NCI-H2196 (cell line): ENCODE data around the gene RSPO4.
"Not testable (repeated sequence)": the region's sequence is repeated elsewhere in the genome, so short reads cannot be mapped to it uniquely, and the experiment has no call there.

Experiments
- DNase-seq: peaks from one replicate; lab custom pipeline; 2025; ENCODE audit not compliant: unreplicated experiment; lab: John Stamatoyannopoulos, UW

The RSPO4 gene

GRCh38 chr20:1001911-1002681 lies at the start of gene RSPO4:
RSPO4 (minus strand) TSS chr20:1002311; CDS start chr20:1002164, 147 bp downstream.
- DNase-seq, result no peak

DNA sequence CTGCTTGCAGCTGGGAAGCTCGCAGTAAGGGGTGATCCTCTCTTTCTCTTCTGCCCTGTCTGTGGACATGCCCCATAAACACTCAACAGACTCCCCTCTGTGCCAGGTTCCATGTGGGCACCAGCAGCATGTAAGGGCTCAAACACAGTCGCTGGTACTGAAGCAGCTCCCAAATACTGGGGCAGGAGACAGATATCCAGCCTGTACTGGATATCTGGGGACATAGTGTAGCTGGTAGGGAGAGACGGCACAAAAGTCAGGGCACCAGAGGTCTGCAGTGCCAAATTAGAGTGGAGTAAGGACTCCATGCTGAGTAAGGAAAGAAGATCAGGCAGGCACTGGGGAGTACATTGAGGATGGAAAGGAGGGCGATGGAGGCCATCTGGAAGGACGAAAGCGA lies 48.3 kb upstream of the RSPO4 start:
- no peak for DNase-seq

DNA sequence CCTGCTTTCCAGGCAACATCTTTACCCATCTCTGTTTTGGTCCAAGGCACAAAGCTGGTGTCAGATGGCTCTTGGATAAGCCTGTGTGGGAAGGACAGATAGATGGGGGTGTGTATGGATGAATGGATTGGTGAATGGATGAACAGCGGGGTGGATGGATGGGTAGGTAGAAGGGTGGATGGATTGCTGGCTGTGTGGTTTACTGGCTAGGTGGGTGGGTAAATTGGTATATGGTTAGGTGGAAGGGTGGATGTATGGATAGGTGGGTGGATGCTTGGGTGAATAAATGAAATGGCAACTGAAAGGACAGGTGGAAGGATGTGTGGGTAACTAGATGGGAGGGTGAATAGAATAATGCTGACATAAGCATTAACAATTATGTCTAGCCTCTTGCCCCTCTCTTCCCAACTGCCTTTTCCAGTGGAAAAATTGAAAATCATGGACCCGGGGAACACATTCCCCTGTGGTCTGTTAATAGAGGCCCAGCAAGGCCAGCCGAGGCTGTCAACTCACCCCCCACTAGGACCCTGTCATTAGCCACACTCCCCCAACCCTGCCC lies 43.8 kb upstream of the RSPO4 start:
- no peak for DNase-seq

- DNase-seq, result no peak
Observed at GRCh38 chr20:1041845-1042390, 39.8 kb upstream of the RSPO4 start.

DNA sequence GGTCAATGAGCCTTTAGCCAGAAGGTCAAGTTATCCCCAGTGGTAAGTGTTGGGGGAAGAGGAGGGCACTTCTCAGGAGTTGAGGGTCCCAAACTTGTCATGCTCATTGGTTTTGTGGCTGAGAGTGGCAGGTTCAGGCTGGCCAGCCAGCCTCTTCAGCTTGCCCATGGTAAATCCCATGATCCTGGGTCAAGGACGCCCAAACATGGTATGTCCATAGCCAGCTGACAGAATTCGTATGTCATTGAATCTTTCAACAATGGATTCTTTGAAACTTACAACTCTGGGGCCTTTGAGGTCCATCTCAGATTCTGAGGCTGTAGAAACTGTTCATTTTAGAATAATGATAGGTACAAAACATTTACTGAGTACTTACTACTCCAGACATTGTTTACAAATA lies 36.1 kb upstream of the RSPO4 start:
- DNase-seq, result no peak

DNA sequence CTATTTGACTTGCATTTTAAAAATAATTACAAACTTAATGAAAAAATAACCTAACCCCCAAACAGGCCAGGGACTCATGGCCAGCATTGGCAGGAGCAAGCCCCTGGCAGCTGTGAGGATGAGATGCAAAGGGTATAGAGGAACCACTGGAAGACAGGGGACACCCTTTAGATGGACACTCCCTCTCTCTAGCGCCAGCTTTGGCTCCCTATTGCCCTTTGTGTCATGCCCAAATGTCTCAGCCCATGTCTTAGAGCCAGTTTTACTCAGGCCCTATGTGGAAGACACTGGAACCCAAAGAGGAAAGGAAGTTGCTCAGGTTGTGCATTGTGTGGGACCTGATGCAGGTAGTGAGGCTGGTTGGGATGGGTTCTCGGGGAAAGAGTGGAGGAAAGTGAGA lies 34.9 kb upstream of the RSPO4 start:
- no peak for DNase-seq

GRCh38 chr20:1035466-1035865 lies 33.4 kb upstream of the RSPO4 start:
- DNase-seq, result no peak

DNA sequence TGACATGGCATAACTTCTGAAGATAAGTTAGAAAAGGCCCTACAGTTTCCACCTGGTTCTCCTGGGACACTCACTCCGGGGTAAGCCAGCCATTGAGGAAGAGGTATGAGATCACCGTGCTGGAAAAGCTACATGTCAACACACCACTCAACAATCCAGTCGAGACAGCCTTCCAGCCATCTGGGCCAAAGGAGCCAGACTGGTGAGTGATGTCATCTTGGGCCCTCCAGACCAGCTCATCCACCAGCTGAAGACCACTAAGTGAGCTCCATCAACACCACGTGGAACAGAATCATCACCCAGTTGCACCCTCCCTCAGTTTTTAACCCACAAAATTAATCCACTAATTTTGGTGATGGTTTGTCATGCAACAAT lies 32.3 kb upstream of the RSPO4 start:
- DNase-seq, result no peak

GRCh38 chr20:1033751-1034414 lies 31.8 kb upstream of the RSPO4 start:
- no peak for DNase-seq

GRCh38 chr20:1029980-1030379 lies 27.9 kb upstream of the RSPO4 start:
- DNase-seq, result no peak

- not testable (repeated sequence) for DNase-seq
Observed at GRCh38 chr20:1026214-1026613, 24.1 kb upstream of the RSPO4 start.

GRCh38 chr20:1022871-1023270 lies 20.8 kb upstream of the RSPO4 start:
- DNase-seq, result no peak

GRCh38 chr20:1020614-1021013 lies 18.5 kb upstream of the RSPO4 start:
- no peak for DNase-seq

- DNase-seq, result no peak
Observed at GRCh38 chr20:1019344-1019743, 17.2 kb upstream of the RSPO4 start.

DNA sequence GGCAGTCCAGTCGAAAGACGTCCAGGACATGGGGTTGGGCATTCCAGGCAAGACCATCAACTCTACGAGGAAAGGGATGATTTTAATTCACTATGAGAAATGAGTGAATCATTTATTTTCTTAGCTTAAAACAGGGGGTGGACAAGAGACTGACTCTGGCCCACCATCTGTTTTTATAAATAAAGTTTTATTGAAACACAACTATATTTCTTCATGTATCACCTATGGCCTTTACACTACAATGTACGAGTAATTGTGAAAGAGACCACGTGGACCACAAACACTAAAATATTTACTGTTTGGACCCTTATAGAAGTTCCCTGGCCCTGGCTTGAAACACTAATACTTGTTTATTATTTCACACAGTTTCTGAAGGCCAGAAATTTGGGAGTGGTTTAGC lies 15.6 kb upstream of the RSPO4 start:
- no peak for DNase-seq

DNA sequence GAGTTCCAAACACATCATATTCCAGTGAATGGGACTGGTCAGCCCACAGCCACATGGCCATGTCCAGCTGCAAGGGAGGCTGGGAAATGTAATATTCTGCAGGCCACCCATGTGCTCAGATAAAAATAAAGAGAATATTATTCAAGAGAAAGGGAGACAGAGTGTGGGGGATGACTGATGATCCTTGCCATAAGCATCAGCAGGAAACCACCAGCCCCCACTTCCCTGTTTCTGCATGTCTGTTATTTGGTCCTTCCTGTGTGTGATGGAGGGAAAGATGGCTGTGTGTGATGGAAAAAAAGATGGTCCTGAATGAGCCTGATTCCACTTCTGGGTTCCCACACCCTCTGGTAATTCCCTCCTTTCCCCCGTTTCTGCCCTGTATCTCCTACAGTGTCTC lies 13.1 kb upstream of the RSPO4 start:
- no peak for DNase-seq

DNA sequence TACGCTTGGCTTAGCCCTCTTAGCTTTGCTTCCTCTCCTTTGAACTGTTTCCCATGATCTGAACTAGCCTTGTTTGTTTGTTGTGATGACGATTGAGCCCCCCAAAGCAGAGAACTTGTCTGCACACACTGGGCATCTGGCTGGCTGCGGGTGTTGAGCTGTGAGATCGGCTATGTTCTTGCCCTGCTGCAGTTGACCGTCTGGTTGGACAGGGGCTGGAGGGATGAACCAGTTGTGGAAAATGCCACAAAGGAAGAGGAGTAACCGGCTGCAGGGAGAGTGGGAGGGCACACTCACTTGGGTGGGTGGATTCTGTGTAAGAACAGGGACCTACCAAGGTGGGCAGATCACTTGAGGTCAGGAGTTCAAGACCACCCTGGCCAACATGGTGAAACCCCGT lies 12.4 kb upstream of the RSPO4 start:
- DNase-seq, result no peak

DNA sequence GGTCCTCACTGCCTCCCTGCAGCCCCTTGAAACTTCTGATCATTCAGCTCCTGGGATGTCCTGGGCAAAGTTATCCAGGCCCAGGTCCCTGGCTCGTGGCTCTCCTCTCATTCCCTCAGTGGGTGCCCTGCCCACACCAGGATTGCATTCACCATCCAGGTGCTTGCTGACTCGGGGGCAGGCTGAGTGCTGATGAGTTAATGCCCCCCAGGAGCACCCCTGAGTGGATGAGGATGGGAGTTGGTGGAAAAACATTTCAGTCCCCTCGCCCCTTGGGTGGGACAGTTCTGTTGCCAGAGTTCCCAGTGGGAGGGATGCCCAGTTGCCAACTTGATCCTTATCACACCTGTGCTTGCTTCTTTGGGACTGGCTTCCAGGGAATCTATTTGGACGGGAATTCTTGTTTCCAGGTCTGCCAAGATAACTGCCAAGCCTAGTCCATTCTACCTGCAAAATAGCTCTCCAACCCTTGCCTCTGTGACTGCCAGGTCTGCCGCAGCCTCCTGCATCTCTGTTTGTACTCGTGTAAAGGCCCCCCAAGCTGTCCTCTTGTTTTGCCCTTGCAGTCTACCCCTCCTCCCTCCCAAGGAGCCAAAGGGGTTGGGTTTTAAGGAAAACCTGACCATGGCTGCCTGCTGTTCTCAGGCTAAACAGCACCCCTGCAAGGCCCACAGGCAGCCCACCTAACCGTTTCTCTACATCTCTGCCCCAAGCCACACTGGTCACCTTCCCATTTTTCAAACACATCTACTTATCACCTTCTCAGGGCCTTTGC lies 11.6 kb upstream of the RSPO4 start:
- DNase-seq, result no peak

- DNase-seq, result no peak
Observed at GRCh38 chr20:1012359-1013168, 10.5 kb upstream of the RSPO4 start.

GRCh38 chr20:1010659-1011058 lies 8.5 kb upstream of the RSPO4 start:
- no peak for DNase-seq
